ENCODE measurements around the gene CNTNAP5. TPM values are rescaled to one million over a fixed set of nuclear protein-coding genes. Genes with fewer than 3 reads are reported as not detected.

Gene CNTNAP5
- total and polyA plus RNA-seq, 2 of the 8 experiments (the other 6 are each of a cell fraction or from before 2014, with no cell fraction given): 0.11 to 0.76 TPM

DNA sequence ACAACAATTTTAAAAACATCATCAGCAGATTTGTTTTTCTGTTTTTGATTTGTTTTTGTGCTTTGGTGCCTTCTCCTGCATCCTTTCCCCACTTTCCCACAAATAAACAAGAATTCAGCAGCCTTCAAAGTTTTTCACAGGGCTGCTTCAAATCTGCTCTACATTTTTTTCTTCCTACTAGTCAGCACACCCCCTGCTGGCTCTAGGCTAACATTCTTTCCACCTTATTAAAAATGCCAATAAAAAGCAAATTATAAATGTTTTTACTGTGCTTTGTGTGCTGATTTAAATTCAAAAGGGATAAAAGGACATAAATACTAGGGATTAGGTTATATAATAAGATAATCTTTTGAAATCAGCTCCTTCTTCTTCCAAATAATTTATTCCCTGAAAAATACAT, 6.2 kb upstream of the CNTNAP5 start:
- FAIRE-seq: no peak
- CTCF ChIA-PET (ENCODE audit: partially characterized antibody): interaction anchor here (0.7 kb wide), 1 partner anchor 565 kb away, joined by 3 read pairs; no protein-coding TSS in a partner anchor
- Histone ChIP-seq H4K8ac (ENCODE audit: extremely low read depth, insufficient read depth, low read length) (no peak overlapping the region), H2BK12ac (ENCODE audit: low read depth, low read length) (no peak overlapping the region), H4K91ac (replicated peaks; ENCODE audit: insufficient read length, low read length) (no peak overlapping the region), H4K5ac (ENCODE audit: insufficient read length, low read depth, low read length) (no peak overlapping the region), H2BK20ac (ENCODE audit: low read length) (no peak overlapping the region), H3K4me1 (replicated peaks in 1 of 4; ENCODE audit: control insufficient read depth in 3 of 4, insufficient read depth in 4 of 4, low read length in 3 of 4) (peaks cover 0 to 2% (median 0%) of the 10 kb centered on the region in 4 experiments; a peak in 1 of 7 replicates), H3K79me1 (ENCODE audit: low read depth, low read length) (no peaks in the 10 kb centered on the region), H2AK5ac (ENCODE audit: low read depth, low read length) (no peak overlapping the region), H3K27ac (ENCODE audit: low read depth, low read length) (no peak overlapping the region), H3K4me3 (ENCODE audit: extremely low read depth in 1 of 4, insufficient read depth in 2 of 4, low read depth in 3 of 4, low read length in 4 of 4) (no peak overlapping the region), H3K79me2 (ENCODE audit: control insufficient read depth in 1 of 2, insufficient read depth in 2 of 2, low read length in 2 of 2) (no peaks in the 10 kb centered on the region), H3K4ac (replicated peaks; ENCODE audit: insufficient read length, low read depth, low read length) (no peak overlapping the region), H3K9ac (replicated peaks in 1 of 4; ENCODE audit: extremely low read depth in 1 of 4, low read depth in 3 of 4, low read length in 3 of 4) (no peak overlapping the region), H3K27me3 (replicated peaks in 1 of 4; ENCODE audit: control insufficient read depth in 3 of 4, extremely low read depth in 1 of 4, insufficient read depth in 3 of 4, low read length in 3 of 4) (peaks cover under 1 to 5% (median 4%) of the 10 kb centered on the region in 4 experiments), H2BK5ac (ENCODE audit: low read depth, low read length) (no peak overlapping the region), H3K18ac (ENCODE audit: extremely low read depth, low read length) (no peak overlapping the region), H3K36me3 (ENCODE audit: control insufficient read depth in 2 of 4, insufficient read depth in 4 of 4, low read length in 3 of 4) (no peaks in the 10 kb centered on the region), H2BK15ac (ENCODE audit: low read length) (no peak overlapping the region), H2AFZ (ENCODE audit: low read length) (no peak overlapping the region), H3K14ac (ENCODE audit: insufficient read length) (no peak overlapping the region), H3K23ac (ENCODE audit: insufficient read length) (no peak overlapping the region), H3K9me3 (ENCODE audit: insufficient read depth in 2 of 2, low read depth in 1 of 2, low read length in 1 of 2) (no peaks in the 10 kb centered on the region), H4K20me1 (replicated peaks in 1 of 2; ENCODE audit: control insufficient read depth in 1 of 2, insufficient read depth in 2 of 2, low read length in 2 of 2) (no peaks in the 10 kb centered on the region), H3K56ac (replicated peaks; ENCODE audit: insufficient read length, low read depth, low read length) (no peak overlapping the region), H2BK120ac (replicated peaks; ENCODE audit: low read depth, low read length) (no peak overlapping the region), H3K23me2 (ENCODE audit: low read depth, low read length) (no peaks in the 10 kb centered on the region), H3K4me2 (ENCODE audit: insufficient read depth in 1 of 2, low read depth in 2 of 2, low read length in 2 of 2) (no peak overlapping the region)
- DNase-seq (ENCODE audit: low read depth in 1 of 2, low spot score in 2 of 2): no peak
- POLR2A ChIA-PET (ENCODE audit: partially characterized antibody): no interaction called here
- TF ChIP-seq NANOG (IDR thresholded peaks at IDR 0.05; ENCODE audit: insufficient read depth, low read depth, low read length, poor library complexity, severe bottlenecking) (no peak), ZNF274 (IDR thresholded peaks at IDR 0.05; ENCODE audit: borderline replicate concordance, extremely low read depth, low read length) (no peak), HDAC2 (IDR thresholded peaks at IDR 0.05; ENCODE audit: borderline replicate concordance in 1 of 2, low read depth in 2 of 2, low read length in 2 of 2) (no peak), RAD21 (IDR thresholded peaks at IDR 0.05 in 1 of 2, conservative IDR thresholded peaks at IDR 0.05 in 1 of 2; ENCODE audit: low read depth in 2 of 2, low read length in 2 of 2) (no peak)
- TF ChIP-seq, protein P1, sequence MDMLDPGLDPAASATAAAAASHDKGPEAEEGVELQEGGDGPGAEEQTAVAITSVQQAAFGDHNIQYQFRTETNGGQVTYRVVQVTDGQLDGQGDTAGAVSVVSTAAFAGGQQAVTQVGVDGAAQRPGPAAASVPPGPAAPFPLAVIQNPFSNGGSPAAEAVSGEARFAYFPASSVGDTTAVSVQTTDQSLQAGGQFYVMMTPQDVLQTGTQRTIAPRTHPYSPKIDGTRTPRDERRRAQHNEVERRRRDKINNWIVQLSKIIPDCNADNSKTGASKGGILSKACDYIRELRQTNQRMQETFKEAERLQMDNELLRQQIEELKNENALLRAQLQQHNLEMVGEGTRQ (IDR thresholded peaks at IDR 0.05; ENCODE audit: low read length): no peak

All from H1 (cell line).